Stomach smooth muscle (tissue), 2 donors: ENCODE results near the gene CCT6B.

ENCODE experiments used
- H3K27ac ChIP-seq: one replicate; pipeline ENCODE4 v1.7.0; 2013; ENCODE audit warnings: mild to moderate bottlenecking, low read length, inconsistent platforms
- H3K27me3 ChIP-seq, 2 donors: one replicate each; pipeline ENCODE4 v1.7.0; 2013; ENCODE audit warnings: low read length in 2 of 2; ENCODE audit not compliant: insufficient read depth in 2 of 2, control insufficient read depth in 1 of 2
- H3K36me3 ChIP-seq, 2 donors: one replicate each; pipeline ENCODE4 v1.7.0; 2013; ENCODE audit warnings: low read length in 2 of 2; ENCODE audit not compliant: control insufficient read depth in 2 of 2, insufficient read depth in 2 of 2
- H3K4me1 ChIP-seq: one replicate; pipeline ENCODE4 v1.7.0; 2013; ENCODE audit warnings: low read length; ENCODE audit not compliant: control insufficient read depth, insufficient read depth
- H3K4me3 ChIP-seq, 2 donors: one replicate each; pipeline ENCODE4 v1.7.0; 2013; ENCODE audit warnings: low read length in 2 of 2
- H3K9ac ChIP-seq, 2 donors: one replicate each; pipeline ENCODE4 v1.7.0; 2013; ENCODE audit warnings: low read length in 2 of 2, mild to moderate bottlenecking in 1 of 2
- H3K9me3 ChIP-seq, 2 donors: one replicate each; pipeline ENCODE4 v1.7.0; 2013; ENCODE audit warnings: low read length in 2 of 2; ENCODE audit not compliant: control insufficient read depth in 2 of 2
- donor health status: healthy.
- donor health status: Pancreatic carcinoma.

The CCT6B gene

DNA sequence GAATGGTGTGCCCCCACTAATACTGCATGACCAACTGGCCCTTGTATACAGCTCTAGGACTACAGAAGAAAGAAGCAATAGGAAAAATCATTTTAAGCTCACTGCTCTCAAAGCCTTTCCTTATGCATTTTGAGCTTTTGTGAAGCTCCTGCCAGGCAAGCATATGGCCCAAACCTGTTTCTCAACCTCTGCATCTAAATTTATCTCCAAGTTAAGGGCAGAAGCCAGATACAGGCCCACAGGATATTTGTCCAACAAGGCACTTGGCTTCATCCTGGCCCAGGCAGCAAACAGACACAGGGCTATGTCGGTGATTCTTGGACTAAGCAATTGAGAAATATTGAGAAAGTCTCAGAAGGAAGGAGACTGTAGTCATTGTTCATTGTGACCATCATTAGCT, 43.9 kb downstream of the CCT6B start:
- H3K9me3 ChIP-seq, result no peaks in the 10 kb centered on the region
- no peak overlapping the region for H3K27ac ChIP-seq
- no peaks in the 10 kb centered on the region for H3K36me3 ChIP-seq
- no peaks in the 10 kb centered on the region for H3K27me3 ChIP-seq
- H3K4me3 ChIP-seq, result no peak overlapping the region
- no peak overlapping the region for H3K9ac ChIP-seq
- H3K4me1 ChIP-seq, result no peaks in the 10 kb centered on the region

- Histone ChIP-seq H3K9me3 (no peaks in the 10 kb centered on the region), H3K36me3 (no peaks in the 10 kb centered on the region), H3K27me3 (no peaks in the 10 kb centered on the region), H3K27ac (no peak overlapping the region), H3K9ac (no peak overlapping the region), H3K4me3 (no peak overlapping the region), H3K4me1 (no peaks in the 10 kb centered on the region)
Measured at GRCh38 chr17:34916120-34916519, 45.1 kb downstream of the CCT6B start.

GRCh38 chr17:34913001-34913400, 48.3 kb downstream of the CCT6B start:
- no peak overlapping the region for H3K9ac ChIP-seq

GRCh38 chr17:34909040-34909439, 52.2 kb downstream of the CCT6B start:
- no peak overlapping the region for H3K27ac ChIP-seq
- H3K36me3 ChIP-seq, result no peaks in the 10 kb centered on the region
- H3K4me3 ChIP-seq, result no peak overlapping the region
- no peaks in the 10 kb centered on the region for H3K9me3 ChIP-seq
- no peaks in the 10 kb centered on the region for H3K4me1 ChIP-seq
- no peak overlapping the region for H3K9ac ChIP-seq
- no peaks in the 10 kb centered on the region for H3K27me3 ChIP-seq

More at GRCh38 chr17:34913001-34913400, 48.3 kb downstream of the CCT6B start:
- H3K27ac ChIP-seq, result no peak overlapping the region
- no peaks in the 10 kb centered on the region for H3K4me1 ChIP-seq
- H3K4me3 ChIP-seq, result no peak overlapping the region
- H3K27me3 ChIP-seq, result no peaks in the 10 kb centered on the region
- no peaks in the 10 kb centered on the region for H3K36me3 ChIP-seq
- no peaks in the 10 kb centered on the region for H3K9me3 ChIP-seq

DNA sequence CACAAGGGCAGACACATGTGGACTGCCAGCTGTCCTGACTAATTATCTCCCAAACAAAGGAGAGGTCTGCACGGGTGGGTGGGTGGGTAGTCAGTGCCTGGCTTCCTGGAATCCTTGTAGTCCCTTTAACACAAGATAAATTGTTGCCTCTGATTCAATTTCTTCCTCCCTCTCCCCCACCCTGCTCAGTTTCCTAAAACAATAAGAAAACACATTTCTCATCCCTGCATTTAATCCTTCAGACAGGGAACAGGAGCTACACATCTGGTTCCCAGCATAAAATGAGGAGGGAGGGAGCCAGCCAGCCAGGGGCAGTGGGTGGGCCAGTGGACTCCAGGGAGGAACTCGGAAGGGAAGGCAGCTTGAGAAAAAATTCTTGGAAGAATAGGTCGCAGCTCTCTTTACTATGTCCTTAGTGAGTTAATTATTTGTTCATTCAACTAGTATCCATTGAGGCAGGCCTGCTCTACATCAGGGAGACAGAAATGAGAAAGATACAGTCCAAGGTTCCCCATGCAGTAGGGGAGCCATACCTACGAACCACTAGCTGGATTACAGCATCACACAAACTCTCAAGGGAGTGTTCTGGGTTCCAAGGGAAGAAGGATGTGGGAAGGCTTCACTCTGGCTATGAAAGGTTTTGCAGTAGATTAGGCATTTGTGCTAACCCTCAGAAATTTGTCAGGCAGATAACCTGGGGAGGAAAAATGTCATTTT, 58.3 kb downstream of the CCT6B start:
- Histone ChIP-seq H3K9ac (no peak overlapping the region), H3K9me3 (no peaks in the 10 kb centered on the region), H3K36me3 (no peaks in the 10 kb centered on the region), H3K4me1 (no peaks in the 10 kb centered on the region), H3K27ac (no peak overlapping the region), H3K4me3 (no peak overlapping the region), H3K27me3 (peaks cover 2% of the 10 kb centered on the region in 2 donors)

- Histone ChIP-seq H3K4me1 (no peaks in the 10 kb centered on the region), H3K9me3 (no peaks in the 10 kb centered on the region), H3K4me3 (no peak overlapping the region), H3K9ac (no peak overlapping the region), H3K27me3 (peaks cover 2 to 12% of the 10 kb centered on the region in 2 donors), H3K36me3 (no peaks in the 10 kb centered on the region), H3K27ac (no peak overlapping the region)
Measured at GRCh38 chr17:34899643-34900291, 61.5 kb downstream of the CCT6B start.

DNA sequence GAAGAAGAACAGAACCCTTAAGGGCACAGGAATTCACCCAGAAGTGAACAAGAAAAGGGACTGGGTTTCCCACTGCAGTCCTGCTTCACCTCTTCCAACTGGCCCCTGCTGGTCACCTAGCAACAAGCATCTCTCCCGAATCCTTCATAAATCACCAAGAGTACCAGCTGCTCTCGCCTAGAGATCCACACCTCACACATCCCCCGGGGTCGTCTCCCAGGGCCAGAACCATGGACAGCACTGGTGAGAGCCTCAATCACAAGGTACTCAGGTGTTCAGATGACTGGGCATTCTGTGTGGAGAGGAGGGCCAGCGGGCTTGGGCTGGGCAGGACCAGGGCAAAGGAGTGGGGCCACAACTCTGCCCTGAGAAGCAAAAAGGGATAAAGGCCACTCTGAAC, 65.9 kb downstream of the CCT6B start:
- H3K4me3 ChIP-seq, result no peak overlapping the region
- H3K4me1 ChIP-seq, result no peaks in the 10 kb centered on the region
- H3K27ac ChIP-seq, result no peak overlapping the region
- H3K36me3 ChIP-seq, result no peaks in the 10 kb centered on the region
- no peak overlapping the region for H3K9ac ChIP-seq
- H3K9me3 ChIP-seq, result no peaks in the 10 kb centered on the region
- peaks cover 14 to 22% of the 10 kb centered on the region in 2 donors for H3K27me3 ChIP-seq

GRCh38 chr17:34894964-34895363, 66.3 kb downstream of the CCT6B start:
- no peak overlapping the region for H3K9ac ChIP-seq
- no peaks in the 10 kb centered on the region for H3K9me3 ChIP-seq
- no peak overlapping the region for H3K4me3 ChIP-seq
- H3K36me3 ChIP-seq, result no peaks in the 10 kb centered on the region
- H3K27me3 ChIP-seq, result peaks cover 14 to 22% of the 10 kb centered on the region in 2 donors
- H3K27ac ChIP-seq, result no peak overlapping the region
- no peaks in the 10 kb centered on the region for H3K4me1 ChIP-seq

DNA sequence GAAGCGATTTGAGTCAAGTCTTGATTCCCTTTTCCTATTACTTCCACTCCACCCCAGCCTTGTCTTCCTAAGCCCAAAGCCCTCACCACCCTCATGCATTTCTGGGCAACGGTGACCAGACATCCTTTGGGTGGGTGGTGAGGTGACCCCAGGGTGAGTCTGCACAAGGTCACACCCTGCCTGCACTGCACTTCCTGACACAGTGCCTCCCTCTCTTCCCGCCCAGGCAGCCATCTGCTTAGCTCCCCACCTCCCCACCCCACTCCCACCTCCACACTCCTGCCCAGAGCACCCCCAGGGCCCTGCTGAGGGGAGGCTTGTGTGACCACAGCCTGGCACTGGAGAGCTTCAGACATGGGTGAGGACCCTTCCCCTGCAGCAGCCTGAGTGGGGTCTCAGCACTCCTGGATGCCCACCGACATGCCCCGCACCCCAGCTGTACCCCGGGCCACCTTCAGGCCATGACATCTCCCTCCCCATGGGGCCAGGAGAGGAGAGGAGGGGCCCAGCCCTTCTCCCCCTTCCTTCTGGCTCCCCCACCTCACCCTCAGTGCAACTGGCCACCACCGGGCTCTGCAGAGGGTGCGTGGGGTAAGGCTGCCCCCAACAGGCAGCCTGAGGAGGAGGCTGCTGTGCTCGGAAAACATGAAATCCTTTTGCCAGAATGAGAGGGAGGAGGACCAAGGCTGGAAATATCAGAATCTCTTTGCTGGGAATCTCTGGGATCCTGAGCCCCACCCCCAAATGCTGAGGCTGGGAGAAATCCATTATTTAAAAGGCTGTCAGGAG, 68.6 kb downstream of the CCT6B start:
- no peak overlapping the region for H3K4me3 ChIP-seq
- no peak overlapping the region for H3K9ac ChIP-seq
- peaks cover 11 to 29% of the 10 kb centered on the region in 2 donors for H3K27me3 ChIP-seq
- no peaks in the 10 kb centered on the region for H3K9me3 ChIP-seq
- no peaks in the 10 kb centered on the region for H3K36me3 ChIP-seq
- no peak overlapping the region for H3K27ac ChIP-seq
- H3K4me1 ChIP-seq, result no peaks in the 10 kb centered on the region

DNA sequence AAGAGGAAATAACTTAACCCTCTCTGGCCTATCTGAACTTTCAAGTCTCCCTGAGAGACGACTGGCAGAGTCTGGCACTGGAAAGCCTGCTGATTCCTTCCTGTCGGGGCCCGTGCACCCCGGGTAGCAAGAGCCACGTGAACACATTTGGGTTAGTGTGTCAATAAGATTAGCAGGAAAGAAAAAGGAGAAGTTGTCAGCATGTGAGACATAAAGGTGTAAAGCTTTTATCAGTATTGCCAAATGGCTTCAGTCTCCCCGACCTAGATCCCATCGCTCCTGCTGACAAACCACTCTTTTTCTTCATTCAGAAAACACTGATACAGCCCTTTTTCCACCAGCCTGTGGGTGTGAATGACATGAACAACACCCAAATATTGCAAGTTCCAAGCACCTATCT, 74.4 kb downstream of the CCT6B start:
- Histone ChIP-seq H3K4me3 (no peak overlapping the region), H3K27ac (no peak overlapping the region)

More for the DNA sequence above, 74.4 kb downstream of the CCT6B start:
- Histone ChIP-seq H3K9me3 (no peaks in the 10 kb centered on the region), H3K4me1 (no peaks in the 10 kb centered on the region), H3K36me3 (no peaks in the 10 kb centered on the region), H3K9ac (no peak overlapping the region), H3K27me3 (peaks cover 4 to 17% of the 10 kb centered on the region in 2 donors)
